Transverse colon (tissue), 4 donors: Measurements from ENCODE around the gene CNNM3. TPM values are rescaled to one million over a fixed set of nuclear protein-coding genes. Genes with fewer than 3 reads are reported as not detected.

Experiments used
- DNase-seq: peaks from one replicate; pipeline ENCODE4 v3.0.0-alpha.2; 2019
- H3K27ac ChIP-seq, 4 donors: fragments of 200-600 bp; sonication (generic); 2 replicates each; pipeline ENCODE4 v1.5.1; 2016 to 2018; ENCODE audit warnings: inconsistent platforms in 4 of 4
- H3K27me3 ChIP-seq: fragments of 200-600 bp; sonication (generic); 2 replicates; pipeline ENCODE4 v1.5.1; 2017; ENCODE audit warnings: inconsistent platforms
- H3K36me3 ChIP-seq, 4 donors: fragments of 200-600 bp; sonication (generic); 2 replicates each; pipeline ENCODE4 v1.5.1; 2017 to 2019; ENCODE audit warnings: inconsistent platforms in 4 of 4
- H3K4me1 ChIP-seq, 4 donors: fragments of 200-600 bp; sonication (generic); 2 replicates each; pipeline ENCODE4 v1.5.1; 2017 to 2020; ENCODE audit warnings: inconsistent platforms in 4 of 4
- H3K4me3 ChIP-seq, 4 donors: fragments of 200-600 bp; sonication (generic); 1 replicate in 1 of 4; 2 replicates in 3 of 4; pipeline versions ENCODE4 v1.5.1 to v1.6.1; 2017 to 2019; ENCODE audit warnings: inconsistent platforms in 4 of 4
- H3K9me3 ChIP-seq, 2 donors: fragments of 200-600 bp; sonication (generic); 2 replicates each; pipeline ENCODE4 v1.5.1; 2017 to 2019; ENCODE audit warnings: inconsistent platforms in 2 of 2
- CTCF ChIP-seq, 5 experiments: fragments of 200-600 bp in 3 of 5; fragments of 450-650 bp in 2 of 5; sonication (generic) in 3 of 5; IDR thresholded peaks; 1 replicate in 2 of 5; 2 replicates in 3 of 5; pipeline ENCODE4 v1.5.1; 2016 to 2017; ENCODE audit warnings: antibody characterized with exemption in 5 of 5, inconsistent platforms in 3 of 5, mild to moderate bottlenecking in 2 of 5, moderate library complexity in 1 of 5
- EP300 ChIP-seq: sonication (generic); formaldehyde crosslinking; IDR thresholded peaks from one replicate; pipeline ENCODE4 v1.6.1; 2017; ENCODE audit warnings: antibody characterized with exemption, low read depth
- POLR2A ChIP-seq: fragments of 450-650 bp; IDR thresholded peaks from one replicate; pipeline ENCODE4 v1.6.1; 2016; ENCODE audit warnings: antibody characterized with exemption, mild to moderate bottlenecking, moderate library complexity
- POLR2AphosphoS5 ChIP-seq, 3 donors: sonication (generic); formaldehyde crosslinking; IDR thresholded peaks; one replicate each; pipeline ENCODE4 v1.6.1; 2016; ENCODE audit warnings: antibody characterized with exemption in 3 of 3
- WGBS, 2 donors: methylation state at CpG; one replicate each; pipeline ENCODE4 v1.1.5; 2018; ENCODE audit warnings: low coverage in 1 of 2; 5-methylcytosine and 5-hydroxymethylcytosine counted together
- in situ Hi-C, 4 donors: fragments of 200-750 bp; cut with MboI; loops; one replicate each; pipeline versions ENCODE4 v1.15.0 to v1.15.1; 2017; ENCODE audit warnings: low sequenced_read_pairs in 3 of 4, low pct_ligation_motif_present in 1 of 4, low pct_unique_long_range_greater_than_20kb in 1 of 4
- intact Hi-C: fragments of 100-400 bp; cut with DNase I; formaldehyde crosslinking; loops from one replicate; pipeline ENCODE4 v1.15.1; 2023; ENCODE audit warnings: low total_unique reads
- total RNA-seq, 4 donors: library from RNA; depleted of rRNA; stranded (reverse); fragments of >200 nt; gene quantifications; one replicate each; pipeline ENCODE4 v1.1.0, GENCODE V29; 2016

Gene CNNM3
- total RNA-seq, 4 donors from 2014 or later: 14.2 to 54.3 (median 22.3) TPM

GRCh38 chr2:96770442-96771202 is 45.4 kb upstream of the CNNM3 start:
- intact Hi-C loops: no loop called here
- Histone ChIP-seq H3K9me3 (no peaks in the 10 kb centered on the region), H3K4me1 (peaks cover 24 to 94% (median 73%) of the 10 kb centered on the region in 4 donors), H3K27ac (peak overlapping the region; percentile 8 to 89 (median 75)), H3K27me3 (no peaks in the 10 kb centered on the region), H3K4me3 (no peak overlapping the region), H3K36me3 (no peaks in the 10 kb centered on the region)
- in situ Hi-C loops: no loop called here
- 90% methylated on average over 21 of the region's 25 CpGs; no CpG with 5 or more reads in 1 of the 2 donors for WGBS, 2 donors
- no peak for TF ChIP-seq EP300
- TF ChIP-seq POLR2A: no peak
- no peak for DNase-seq

GRCh38 chr2:96771796-96772618 is 44.1 kb upstream of the CNNM3 start:
- DNase-seq: peak; percentile 84
- Histone ChIP-seq H3K4me3 (no peak overlapping the region), H3K9me3 (no peaks in the 10 kb centered on the region), H3K27ac (peak overlapping the region; percentile 55 to 89 (median 75)), H3K27me3 (no peaks in the 10 kb centered on the region), H3K36me3 (no peaks in the 10 kb centered on the region), H3K4me1 (peaks cover 19 to 84% (median 62%) of the 10 kb centered on the region in 4 donors)
- intact Hi-C loops (no loop called here), in situ Hi-C loops (no loop called here)
- TF ChIP-seq EP300 (no peak), CTCF (IDR thresholded peaks at IDR 0.05) (peak in 3 of 5 experiments; percentile 11 to 62 (median 60)), POLR2AphosphoS5 (IDR thresholded peaks at IDR 0.05) (peak in 2 of 3 donors; percentile 10 to 38), POLR2A (no peak)
- WGBS, 2 donors: 62 to 73% methylated on average over 3 to 20 of the region's 20 CpGs

- Histone ChIP-seq H3K27me3 (no peaks in the 10 kb centered on the region), H3K9me3 (no peaks in the 10 kb centered on the region), H3K27ac (peak overlapping the region in 3 of 4 donors; percentile 27 to 89 (median 45)), H3K4me1 (peaks cover 15 to 75% (median 53%) of the 10 kb centered on the region in 4 donors), H3K4me3 (peak overlapping the region in 1 of 4 donors; percentile 28), H3K36me3 (no peaks in the 10 kb centered on the region)
- DNase-seq: no peak
- WGBS, 2 donors: 69 to 83% methylated on average over 5 to 12 of the region's 12 CpGs
- intact Hi-C loops (no loop called here), in situ Hi-C loops (no loop called here)
- no peak for TF ChIP-seq EP300
- TF ChIP-seq POLR2A: no peak
- no peak for TF ChIP-seq POLR2AphosphoS5 (IDR thresholded peaks at IDR 0.05)
- TF ChIP-seq CTCF (IDR thresholded peaks at IDR 0.05): no peak
These were observed 43.0 kb upstream of the CNNM3 start for GRCh38 chr2:96772903-96773671.

GRCh38 chr2:96773922-96774321 is 42.1 kb upstream of the CNNM3 start:
- DNase-seq: no peak
- in situ Hi-C loops: no loop called here

More at GRCh38 chr2:96773922-96774321, 42.1 kb upstream of the CNNM3 start:
- Histone ChIP-seq H3K4me3 (peak overlapping the region in 2 of 4 donors; percentile 13 to 28), H3K27ac (peak overlapping the region; percentile 40 to 89 (median 52)), H3K27me3 (no peaks in the 10 kb centered on the region), H3K9me3 (no peaks in the 10 kb centered on the region), H3K4me1 (peaks cover 14 to 67% (median 45%) of the 10 kb centered on the region in 4 donors), H3K36me3 (no peaks in the 10 kb centered on the region)
- intact Hi-C loops: no loop called here
- TF ChIP-seq POLR2A (no peak), CTCF (IDR thresholded peaks at IDR 0.05) (no peak), EP300 (no peak), POLR2AphosphoS5 (IDR thresholded peaks at IDR 0.05) (no peak)
- 37 to 60% methylated on average over 1 to 7 of the region's 7 CpGs for WGBS, 2 donors
